Left renal cortex interstitium (tissue), 4 donors: Measurements from ENCODE around the gene KCNMA1. TPM values are rescaled to one million over a fixed set of nuclear protein-coding genes. Genes with fewer than 3 reads are reported as not detected.
"Not testable (repeated sequence)": the region's sequence is repeated elsewhere in the genome, so short reads cannot be mapped to it uniquely, and the experiment has no call there.

ENCODE experiments used
- DNase-seq, 4 donors: peaks; one replicate each; pipeline ENCODE4 v3.0.0-alpha.2; 2013; ENCODE audit warnings: low read depth in 4 of 4, low spot score in 2 of 4, missing footprints in 1 of 4
- polyA plus RNA-seq, 4 donors: library from polyadenylated mRNA; unstranded; fragments of 120-200 nt; gene quantifications; one replicate each; pipeline ENCODE4 v1.2.1, GENCODE V29; 2013; ENCODE audit not compliant: insufficient read length in 4 of 4

The KCNMA1 gene
- polyA plus RNA-seq, 4 donors: 2.8 to 5.2 (median 3.7) TPM

DNA sequence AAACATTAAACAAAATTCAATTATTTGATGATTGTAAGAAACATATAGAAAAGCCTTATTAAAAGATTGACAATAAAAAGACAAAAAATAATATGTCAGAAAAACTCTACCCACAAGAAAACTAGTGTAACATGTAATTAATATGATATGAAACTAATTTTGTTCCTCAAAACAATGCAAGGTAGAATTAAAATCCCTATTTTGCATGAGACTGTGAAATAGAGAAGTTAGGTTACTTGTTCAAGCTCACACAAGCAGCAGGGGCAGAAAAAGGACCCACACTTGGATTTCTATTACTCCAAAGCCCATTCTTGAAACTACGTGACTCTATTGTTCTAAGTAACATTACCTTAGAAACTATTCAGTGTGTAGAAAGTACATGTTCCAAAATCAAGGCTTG lies 96.4 kb downstream of the KCNMA1 start:
- no peak for DNase-seq

DNA sequence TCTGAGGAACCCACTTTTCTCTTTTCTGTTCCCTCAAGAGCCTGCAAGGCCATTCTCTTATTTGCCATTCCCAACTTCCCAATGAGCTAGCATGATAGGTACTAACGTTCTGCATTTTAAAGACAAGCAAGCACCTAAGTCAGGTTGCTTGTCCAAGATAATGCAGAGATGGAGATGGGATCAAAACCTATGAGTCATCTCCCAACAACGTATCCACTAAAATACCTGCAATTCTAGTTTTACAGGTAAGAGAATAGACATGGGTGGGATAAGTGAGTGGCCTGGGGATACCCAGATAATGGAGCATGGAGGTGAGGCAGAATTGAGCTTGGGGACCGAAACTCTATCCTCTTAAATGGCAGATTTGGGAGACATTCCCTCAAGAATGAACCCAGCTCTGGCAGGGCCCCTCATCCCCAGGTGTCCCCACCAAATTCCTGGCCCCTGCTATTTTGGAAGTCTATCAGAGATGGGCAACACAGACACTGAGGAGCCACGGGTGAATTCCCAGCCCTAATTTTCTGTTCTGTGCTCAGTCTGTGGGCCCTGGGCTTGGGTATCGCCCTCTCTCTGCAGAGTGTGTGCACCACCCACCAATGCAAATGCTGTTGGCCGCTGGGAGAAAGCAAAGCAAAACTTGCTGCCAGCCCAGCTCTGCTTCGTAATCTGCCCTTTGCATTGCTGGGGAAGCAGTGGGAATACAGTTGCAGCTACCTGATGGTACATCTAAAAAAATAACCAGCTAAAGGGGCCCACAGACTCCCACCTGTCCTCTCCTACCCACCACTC lies 98.3 kb downstream of the KCNMA1 start:
- no peak for DNase-seq

DNA sequence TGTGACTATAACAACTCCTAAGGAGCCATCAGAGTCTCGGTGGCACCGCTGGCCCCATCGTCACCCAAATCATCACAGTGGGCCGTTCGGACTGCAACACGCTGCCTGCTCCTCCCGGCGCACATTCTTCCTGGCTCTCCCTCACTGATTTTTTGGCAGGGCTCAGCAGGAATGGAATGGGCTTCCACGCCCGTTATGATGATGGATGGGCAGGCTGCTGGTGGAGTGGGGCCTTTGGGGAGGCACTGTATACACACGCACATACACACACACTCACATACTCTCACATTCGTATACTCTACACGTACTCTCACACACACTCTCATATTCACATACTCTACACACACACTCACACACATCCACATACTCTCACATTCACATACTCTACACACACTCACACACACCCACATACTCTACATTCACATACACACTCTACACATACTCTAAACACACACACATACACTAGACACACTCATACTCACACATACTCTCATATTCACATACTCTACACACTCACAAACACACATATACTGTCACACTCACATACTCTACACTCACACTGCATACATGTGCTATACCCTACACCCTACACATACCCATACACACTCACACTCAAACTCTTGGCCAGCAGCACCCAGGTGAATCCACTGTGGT lies 99.8 kb downstream of the KCNMA1 start:
- DNase-seq: no peak

DNA sequence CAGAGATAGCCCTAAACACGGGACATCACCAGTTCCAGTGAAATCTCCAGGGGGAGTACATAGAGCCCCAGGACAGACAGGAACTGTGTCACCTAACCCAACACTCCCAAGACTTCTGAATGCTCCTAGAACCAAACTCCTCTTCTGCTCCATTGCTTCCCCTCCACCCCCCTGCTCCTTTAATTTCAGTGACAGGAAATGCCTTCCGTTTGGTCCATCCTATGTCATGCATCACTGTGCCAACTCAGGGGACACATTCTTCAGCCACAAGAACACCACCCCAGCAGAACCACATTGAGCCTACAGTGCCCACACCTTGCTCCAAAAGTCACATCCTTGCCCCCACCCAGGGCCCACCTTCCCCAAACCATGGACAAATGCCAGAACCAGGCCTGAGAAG lies 100.5 kb downstream of the KCNMA1 start:
- DNase-seq: no peak

DNA sequence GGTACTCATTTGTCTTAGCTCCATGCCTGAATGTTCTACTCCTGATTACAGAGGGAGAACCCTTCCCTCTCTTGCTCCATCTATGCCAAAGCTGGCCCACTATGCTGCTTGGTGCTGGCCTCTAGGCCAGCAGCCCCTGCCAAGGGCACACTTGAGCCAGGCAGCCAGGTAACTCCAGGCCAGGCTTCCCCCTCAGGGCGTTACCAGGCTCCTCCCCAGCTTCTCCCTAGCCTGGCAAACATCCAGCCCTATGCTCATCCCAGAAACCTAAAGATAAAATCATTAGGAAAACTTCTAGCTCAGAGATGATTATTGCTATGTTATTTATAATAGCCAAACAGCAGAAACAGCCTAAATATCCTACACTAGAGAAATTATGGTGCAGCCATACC lies 103.7 kb downstream of the KCNMA1 start:
- DNase-seq: no peak

DNA sequence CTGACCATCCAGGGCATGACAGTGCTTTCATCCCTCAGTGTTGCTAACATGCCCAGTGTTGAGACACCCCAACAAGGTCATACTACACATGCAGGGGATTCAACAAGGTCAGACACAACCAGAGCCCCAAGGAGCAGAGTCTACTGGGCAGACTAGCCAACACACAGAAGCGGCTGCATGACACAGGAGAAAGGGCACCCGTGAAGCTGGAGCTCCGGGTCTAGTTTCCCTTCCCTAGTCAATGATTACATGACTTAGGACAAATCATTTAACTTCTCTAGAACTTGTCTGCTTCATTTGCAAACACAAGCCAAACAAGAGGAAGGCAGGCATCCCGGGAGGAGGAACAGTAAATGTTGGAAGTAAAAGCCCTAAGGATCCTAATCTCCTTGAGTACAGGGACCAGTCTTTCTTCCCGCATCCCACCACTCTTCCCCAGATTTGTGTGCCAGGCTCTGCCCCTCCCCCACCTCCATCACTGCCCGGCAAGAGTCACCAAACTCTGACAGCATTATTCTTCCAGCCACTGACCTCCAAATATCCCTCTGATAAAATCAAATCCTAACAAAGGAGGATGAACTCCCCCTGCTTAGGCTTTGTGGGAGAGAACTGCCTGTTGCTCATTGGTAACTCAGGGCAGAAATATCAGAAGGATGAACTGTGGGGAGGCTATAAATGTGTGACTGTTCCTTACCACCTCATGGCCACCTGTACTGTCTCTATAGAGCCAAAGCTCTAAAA lies 104.3 kb downstream of the KCNMA1 start:
- no peak for DNase-seq

DNA sequence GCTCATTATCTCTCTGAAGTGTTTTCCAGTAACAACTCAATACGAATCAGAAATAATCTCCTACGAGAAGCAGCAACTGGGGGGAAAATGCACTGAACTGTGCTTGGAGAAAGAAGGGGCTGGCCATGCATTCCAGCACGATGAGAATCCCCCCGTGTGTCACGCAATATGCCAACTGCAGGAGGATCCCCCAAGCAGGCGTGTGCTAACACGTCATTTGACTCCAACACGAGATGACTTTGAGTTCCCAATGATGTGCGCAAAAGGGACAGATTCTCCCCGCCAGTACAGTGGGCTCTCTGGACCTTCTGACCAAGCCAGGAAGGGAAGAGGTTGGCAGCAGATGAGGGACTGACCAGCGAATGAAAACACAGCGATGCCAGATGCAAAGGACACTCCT lies 105.5 kb downstream of the KCNMA1 start:
- no peak for DNase-seq

DNA sequence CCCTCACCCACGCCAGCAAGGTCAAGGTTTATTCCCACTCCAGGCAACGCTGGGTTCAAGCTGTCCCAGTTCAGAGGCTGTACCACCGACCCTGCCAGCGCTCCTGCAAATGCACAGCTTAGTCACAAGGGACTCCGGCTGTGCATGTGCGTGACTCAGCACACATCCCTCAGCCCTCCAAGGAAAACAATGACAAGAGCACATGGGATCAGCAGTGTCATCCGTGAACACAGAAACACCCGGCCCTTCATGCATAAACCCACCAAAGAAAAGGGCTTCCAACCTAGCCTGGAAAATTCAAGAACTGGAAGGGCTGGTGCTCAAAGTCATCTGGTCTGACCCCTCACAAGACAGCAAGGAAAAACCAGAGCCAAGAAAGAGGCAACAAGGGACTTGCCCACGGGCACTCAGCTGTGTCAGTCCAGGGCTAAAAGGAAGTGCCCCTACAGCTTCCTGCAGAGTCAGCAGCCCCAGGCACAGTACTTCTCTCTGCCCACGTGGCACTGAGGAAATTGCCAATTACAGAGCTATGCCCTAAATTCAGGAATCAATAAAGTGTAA lies 106.1 kb downstream of the KCNMA1 start:
- DNase-seq: no peak

DNA sequence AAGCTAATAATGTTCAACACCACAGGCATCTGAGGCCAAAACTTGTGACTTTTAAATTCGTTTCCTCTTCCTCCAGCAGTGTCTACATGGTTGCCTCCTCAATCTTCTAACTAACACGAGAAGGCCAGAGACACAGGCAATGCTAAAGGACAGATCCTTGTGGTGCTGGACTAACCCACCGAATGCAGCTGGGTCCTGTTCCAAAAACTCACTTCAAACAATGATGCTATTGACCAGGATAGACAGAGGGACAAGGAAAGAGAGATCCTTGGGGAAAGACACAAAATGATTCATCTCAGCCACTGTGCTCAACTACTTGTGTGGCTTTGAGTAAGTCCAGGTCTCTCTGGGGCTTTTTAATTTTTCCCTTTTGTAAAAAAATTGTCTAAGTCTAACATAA lies 107.6 kb downstream of the KCNMA1 start:
- DNase-seq: no peak

DNA sequence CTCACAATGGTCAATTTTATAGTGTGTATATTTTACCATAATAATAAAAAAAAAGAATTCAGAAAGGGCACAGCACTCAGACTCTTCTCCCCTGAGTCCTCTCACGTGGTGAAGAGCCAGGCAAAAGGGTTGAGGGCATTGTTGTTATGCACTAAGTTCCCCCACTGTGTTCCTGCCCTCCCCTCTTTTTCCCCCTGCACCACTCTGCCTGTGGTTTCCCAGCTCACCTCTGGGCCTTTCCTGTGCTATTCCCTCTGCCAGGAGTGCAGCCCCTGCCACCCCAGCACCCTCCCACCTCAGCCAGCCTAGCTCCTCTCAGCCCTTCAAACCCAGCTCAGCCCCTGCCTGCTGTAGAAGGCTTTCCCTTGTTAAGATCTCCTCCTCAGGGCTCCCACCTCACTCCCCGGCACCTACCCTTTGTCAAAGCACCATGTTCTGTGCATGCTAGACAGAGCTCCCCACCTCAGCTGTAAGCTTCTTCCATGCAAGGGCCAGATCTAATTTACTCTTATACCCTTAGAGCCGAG lies 108.5 kb downstream of the KCNMA1 start:
- no peak for DNase-seq

DNA sequence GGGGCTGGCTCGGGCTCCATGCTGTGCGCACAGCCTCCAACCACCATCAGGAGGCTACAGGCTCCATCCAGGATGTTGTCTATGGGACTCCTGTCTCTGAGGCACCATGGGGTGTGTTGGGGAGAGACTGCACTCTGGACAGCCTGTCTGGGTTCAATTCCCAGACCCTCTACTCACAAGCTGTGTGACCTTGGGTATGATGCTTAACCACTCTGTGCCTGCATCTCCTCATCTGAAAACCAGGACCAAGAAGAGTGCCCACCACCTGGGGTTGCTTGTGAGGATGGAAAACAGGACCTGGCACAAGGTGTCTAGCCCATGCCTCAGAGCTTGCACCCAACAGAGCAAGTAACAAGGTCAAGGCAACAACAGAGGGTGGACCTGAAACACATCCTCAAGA lies 109.8 kb downstream of the KCNMA1 start:
- no peak for DNase-seq

DNA sequence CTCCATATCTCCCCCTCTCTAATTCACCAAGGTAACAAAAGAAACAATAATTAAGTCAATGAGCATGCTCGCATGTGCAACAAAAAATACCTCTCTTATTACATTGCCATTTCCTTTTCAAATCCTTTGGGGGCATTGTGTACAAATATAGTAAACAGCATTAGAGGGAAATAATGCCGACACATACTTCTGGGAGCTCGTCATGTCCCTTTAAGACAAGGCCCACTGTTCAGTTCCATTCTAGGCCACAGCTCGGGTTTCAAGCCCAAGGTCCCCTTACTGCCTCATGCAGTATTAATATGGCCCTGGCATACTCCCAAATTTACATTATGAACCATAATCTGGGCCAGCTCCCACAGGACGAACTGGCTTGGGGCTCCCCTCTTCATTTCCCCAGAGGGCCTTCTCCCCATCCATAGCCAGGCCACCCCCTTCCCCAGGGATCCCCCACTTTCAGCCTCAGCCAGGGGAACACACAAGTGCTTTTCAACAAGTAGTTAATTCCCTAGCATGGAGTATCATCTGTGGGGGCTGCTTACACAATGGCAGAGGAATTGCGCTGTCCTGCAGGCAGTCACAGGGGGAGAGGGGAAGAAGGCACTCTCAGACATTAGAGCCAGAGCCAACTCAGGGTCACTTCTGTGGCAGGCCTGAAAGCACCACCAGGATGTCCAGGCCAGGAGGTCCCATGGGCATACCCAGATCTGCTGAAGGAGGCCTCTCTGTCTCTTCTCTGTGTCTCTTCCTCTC lies 110.6 kb downstream of the KCNMA1 start:
- DNase-seq: no peak

DNA sequence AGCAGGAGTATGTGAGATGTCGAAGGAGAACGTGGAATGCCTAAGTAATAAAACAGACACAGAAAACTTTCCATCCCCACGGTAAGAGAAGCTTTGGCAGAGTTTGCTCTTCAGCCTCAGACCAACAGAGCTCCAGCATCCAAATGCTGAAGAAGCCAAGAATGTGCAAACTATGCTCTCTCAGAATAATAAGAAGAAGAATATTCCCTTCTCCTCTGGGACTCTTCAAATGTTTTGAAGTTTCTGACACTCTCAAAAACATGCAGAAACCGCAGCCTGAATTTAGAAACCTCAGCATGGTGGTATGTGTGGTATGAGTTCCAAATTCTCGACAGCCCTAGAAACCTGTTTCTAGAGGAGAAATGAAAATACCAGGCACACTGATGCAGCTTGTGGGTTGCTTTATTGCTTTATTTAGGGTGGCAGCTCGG lies 113.3 kb downstream of the KCNMA1 start:
- no peak for DNase-seq

DNA sequence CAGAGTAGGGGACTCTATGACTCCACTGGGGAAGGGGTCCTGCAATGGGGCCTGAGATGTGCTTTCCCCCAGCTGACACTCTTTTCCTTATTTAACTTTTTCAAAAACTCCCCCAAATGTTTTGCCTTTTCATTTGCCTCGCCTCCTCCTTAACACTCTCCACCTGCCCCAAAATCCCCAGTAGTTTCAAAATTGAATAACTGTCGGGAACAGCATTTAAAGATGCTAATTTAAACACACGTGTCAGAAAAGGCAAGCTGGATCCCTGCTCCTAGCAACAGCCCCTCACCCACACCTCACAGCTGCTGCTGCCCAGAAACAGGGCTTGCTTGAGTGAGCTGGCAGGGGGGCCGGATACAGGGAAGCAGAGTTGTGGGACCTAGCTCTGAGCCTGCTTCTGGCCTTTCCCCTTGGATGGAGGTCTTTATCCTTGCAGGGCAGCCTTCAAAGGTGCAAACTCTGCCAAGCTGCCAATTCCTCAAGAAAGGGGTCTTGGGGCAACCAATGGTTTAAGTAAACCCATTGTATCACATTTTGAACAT lies 115.3 kb downstream of the KCNMA1 start:
- DNase-seq: no peak

DNA sequence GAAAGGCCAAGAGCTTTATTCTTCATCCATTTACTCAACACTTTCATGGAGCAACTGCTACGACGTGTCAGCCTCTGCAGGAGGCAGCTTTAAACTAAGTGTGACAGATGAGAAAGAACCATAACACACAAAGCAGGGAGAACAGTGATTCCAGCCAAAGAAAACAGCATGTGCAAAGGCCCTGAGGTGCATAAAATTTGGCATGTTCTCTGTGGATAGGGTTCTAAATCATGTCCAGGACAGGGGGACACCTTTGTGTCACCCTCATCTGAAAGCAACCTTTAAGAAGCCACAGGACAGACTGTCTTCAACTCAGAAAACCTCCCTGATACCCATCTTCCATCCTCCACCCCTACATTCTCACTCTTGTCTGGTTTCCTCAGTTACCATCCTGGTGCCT lies 116.6 kb downstream of the KCNMA1 start:
- no peak for DNase-seq

DNA sequence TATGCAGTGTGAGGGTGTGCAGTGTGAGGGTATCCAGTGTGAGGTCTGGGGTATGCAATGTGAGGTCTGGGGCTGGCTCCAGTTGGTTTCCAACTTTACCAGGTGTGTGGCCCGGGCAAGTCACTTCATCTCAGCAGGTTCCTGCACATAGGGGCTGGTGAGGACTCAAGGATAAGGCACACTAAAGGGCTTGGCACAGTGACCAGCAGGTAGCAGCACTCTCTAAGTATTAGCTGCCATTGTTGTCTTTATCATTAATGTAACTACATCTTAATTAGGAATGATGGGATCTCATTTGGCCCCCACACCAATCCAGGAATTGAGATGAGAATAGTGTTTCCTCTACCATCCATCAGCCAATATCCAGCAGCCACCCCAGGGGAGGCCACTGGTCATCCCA lies 117.3 kb downstream of the KCNMA1 start:
- DNase-seq: no peak

DNA sequence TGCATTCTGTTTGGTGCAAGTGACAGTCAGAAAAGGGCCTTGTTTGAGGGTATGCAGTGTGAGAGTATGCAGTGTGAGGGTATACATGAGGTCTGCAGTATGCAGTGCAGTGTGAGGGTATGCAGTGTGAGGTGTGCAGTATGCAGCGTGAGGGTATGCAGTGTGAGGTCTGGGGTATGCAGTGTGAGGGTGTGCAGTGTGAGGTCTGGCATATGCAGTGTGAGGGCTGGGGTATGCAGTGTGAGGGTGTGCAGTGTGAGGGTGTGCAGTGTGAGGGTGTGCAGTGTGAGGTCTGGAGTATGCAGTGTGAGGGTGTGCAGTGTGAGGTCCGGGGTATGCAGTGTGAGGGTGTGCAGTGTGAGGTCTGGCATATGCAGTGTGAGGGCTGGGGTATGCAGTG lies 117.8 kb downstream of the KCNMA1 start:
- DNase-seq: not testable (repeated sequence)

DNA sequence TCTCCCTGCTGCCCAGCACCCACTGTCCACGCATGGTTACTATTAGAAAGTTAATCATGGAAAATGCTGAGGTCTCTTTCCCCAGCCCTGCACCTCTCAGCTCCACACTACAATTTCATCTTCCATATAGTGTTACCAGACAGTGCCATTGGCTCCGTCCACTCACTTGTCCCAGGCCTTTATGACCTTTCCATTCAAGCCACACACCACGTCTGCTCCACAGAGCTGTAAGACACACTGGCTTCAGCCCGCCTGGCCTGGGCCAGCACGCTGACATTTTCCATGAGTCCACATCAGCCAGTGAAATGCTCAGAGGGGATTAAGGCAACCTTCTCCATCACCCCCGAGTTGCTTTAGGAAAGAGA lies 118.7 kb downstream of the KCNMA1 start:
- no peak for DNase-seq

DNA sequence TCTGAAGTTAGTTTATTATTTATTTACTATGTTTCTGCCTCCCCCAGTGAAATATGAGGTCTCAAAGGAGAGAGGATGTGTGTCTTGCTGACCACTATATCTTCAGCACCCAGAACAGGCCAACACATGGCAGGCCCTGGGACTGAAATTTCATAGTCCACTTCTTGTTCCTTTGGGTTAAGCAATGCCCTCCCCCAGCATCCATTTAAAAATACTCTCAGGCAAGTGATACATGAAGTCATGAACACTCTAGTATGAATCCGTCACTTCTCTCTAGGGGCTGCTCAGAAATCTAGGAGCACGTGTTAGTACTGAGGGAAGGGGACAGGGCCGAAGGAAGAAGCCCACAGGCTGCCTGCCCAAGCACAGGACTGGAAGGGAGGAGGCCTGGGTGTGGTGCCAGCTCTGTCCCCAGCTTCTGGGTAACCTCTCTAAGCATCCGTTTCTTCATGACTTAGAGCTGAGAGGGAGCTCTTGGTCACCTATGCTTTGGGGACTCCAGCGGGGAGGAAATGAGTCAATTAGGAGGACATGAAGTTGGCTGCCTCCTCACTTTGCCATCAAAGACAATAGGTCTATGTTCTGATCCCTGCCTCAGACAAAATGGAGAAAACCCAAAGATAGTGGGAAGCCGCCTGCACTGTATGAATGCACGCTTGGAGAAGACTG lies 119.2 kb downstream of the KCNMA1 start:
- no peak for DNase-seq

DNA sequence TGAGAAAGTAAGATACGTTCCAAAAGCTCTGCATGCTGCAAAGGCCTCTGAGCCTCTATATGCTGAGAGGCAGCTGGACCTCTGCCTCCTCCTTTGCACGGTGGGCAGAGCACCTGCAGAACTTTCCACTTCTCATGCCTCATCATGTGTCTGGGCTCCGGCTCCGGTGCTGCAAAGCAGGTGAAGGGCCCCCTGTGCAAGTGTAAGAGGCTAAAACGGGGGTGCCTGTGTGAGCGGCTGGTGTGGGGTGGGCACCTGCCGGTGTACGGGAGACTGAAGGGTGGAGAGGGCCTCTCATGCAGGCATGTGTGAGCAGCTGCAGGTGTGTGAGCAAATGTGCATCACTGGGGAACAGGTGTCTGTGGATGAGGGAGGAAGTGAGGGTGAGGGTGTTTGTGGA lies 121.0 kb downstream of the KCNMA1 start:
- no peak for DNase-seq
